Transverse colon (tissue), 3 donors: ENCODE results near the gene SPAG17.

ENCODE experiments used
- EP300 ChIP-seq: sonication (generic); formaldehyde crosslinking; IDR thresholded peaks from one replicate; pipeline ENCODE4 v1.6.1; 2017; ENCODE audit warnings: antibody characterized with exemption, low read depth
- POLR2A ChIP-seq: fragments of 450-650 bp; IDR thresholded peaks from one replicate; pipeline ENCODE4 v1.6.1; 2016; ENCODE audit warnings: antibody characterized with exemption, mild to moderate bottlenecking, moderate library complexity
- TF ChIP-seq, protein P1 (sequence below), 5 experiments: fragments of 200-600 bp in 3 of 5; fragments of 450-650 bp in 2 of 5; sonication (generic) in 3 of 5; IDR thresholded peaks; 1 replicate in 2 of 5; 2 replicates in 3 of 5; pipeline ENCODE4 v1.5.1; 2016 to 2017; ENCODE audit warnings: antibody characterized with exemption in 5 of 5, inconsistent platforms in 3 of 5, mild to moderate bottlenecking in 2 of 5, moderate library complexity in 1 of 5

DNA sequence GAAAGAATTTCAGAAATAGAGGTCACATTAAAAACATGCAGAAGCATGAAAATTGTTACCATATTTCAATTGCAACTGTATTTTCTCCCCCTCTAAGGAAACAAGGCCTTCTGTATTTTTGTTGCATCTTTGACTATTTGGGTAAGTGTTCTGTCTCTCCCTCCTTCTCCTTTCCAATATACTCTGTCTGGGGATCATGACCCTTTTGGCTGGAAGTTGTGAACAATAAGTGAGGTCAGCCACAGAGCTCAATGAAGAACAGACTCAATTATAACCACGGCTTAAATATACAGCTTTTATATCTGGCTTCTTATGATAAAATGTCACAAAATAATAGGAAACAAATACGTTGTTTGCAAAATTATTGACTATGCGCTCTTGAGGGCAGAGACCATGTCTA is 47.1 kb downstream of the SPAG17 start:
- TF ChIP-seq EP300: no peak
- TF ChIP-seq, protein P1, sequence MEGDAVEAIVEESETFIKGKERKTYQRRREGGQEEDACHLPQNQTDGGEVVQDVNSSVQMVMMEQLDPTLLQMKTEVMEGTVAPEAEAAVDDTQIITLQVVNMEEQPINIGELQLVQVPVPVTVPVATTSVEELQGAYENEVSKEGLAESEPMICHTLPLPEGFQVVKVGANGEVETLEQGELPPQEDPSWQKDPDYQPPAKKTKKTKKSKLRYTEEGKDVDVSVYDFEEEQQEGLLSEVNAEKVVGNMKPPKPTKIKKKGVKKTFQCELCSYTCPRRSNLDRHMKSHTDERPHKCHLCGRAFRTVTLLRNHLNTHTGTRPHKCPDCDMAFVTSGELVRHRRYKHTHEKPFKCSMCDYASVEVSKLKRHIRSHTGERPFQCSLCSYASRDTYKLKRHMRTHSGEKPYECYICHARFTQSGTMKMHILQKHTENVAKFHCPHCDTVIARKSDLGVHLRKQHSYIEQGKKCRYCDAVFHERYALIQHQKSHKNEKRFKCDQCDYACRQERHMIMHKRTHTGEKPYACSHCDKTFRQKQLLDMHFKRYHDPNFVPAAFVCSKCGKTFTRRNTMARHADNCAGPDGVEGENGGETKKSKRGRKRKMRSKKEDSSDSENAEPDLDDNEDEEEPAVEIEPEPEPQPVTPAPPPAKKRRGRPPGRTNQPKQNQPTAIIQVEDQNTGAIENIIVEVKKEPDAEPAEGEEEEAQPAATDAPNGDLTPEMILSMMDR (IDR thresholded peaks at IDR 0.05): no peak
- no peak for TF ChIP-seq POLR2A
